ENCODE data around the gene TSPAN33. TPM values are rescaled to one million over a fixed set of nuclear protein-coding genes. Genes with fewer than 3 reads are reported as not detected.
"Not testable (repeated sequence)": the region's sequence is repeated elsewhere in the genome, so short reads cannot be mapped to it uniquely, and the experiment has no call there.

TSPAN33 gene
- polyA plus RNA-seq, 3 donors from 2014 or later: 3.4 to 6.9 (median 6.2) TPM

DNA sequence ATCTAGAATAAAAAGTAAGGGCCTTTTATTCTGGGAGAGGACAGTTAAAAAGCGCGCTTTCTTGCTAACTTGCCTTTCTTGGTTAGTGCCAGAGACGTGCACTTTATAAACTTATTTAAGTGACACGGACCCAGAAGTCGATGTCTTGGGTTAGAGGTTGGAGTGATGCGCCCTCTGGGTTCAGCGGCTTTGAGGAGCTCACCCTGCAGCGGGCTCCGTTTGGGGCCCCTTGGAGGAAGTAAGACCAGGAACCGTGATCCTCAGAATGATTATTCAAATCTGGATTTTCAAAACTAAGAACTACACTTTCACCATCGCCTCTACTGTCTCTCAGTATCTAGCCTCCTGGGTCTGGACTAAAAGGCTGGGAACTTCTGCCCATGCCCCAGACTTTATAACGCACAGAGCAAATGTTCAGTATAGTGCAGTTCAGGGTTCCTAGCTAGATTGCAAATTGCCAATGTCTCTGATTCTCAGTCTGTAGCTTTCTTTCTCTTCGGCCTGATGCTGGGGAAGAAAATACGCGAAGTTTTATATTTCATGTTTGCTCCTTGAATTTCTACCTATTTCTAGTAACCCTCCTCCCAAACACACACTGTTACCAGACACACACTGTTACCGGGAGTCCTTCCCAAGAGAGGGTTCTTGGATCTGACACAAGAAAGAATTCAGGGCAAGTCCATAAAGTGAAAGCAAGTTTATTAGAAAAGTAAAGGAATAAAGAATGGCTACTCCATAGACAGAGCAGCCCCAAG lies 25.4 kb downstream of the TSPAN33 start:
- DNase-seq: no peak
- Mint-ChIP-seq H3K27me3 (ENCODE audit: low read depth in 3 of 3) (peaks cover 5 to 10% (median 9%) of the 10 kb centered on the region in 3 donors), H3K9me3 (no peaks in the 10 kb centered on the region), H3K4me3 (peak overlapping the region; percentile 76 to 82 (median 78)), H3K4me1 (peaks cover 9 to 12% of the 10 kb centered on the region in 2 donors), H3K36me3 (peaks cover 0 to 12% (median 0%) of the 10 kb centered on the region in 3 donors), H3K27ac (peak overlapping the region in 1 of 6 donors; percentile 44)

DNA sequence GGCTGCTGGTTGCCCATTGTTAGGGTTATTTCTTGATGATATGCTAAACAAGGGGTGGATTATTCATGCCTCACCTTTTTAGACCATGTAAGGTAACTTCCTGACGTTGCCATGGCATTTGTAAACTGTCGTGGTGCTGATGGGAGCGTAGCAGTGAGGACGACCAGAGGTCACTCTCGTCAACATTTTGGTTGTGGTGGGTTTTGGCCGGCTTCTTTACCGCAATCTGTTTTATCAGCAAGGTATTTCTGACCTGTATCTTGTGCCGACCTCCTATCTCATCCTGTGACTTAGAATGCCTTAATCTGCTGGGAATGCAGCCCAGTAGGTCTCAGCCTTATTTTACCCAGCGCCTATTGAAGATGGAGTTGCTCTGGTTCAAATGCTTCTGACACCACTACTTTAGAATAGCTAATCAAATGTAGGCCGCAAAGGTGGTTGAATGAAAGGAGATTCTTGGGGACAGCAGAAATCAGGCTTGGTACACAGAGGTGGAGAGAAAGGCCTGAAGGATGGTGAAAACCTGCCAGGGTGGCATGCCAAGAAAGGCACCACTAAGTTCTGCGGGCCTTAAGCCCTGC lies 26.0 kb downstream of the TSPAN33 start:
- H3K4me1 Mint-ChIP-seq: peaks cover 9 to 12% of the 10 kb centered on the region in 2 donors
- H3K27ac Mint-ChIP-seq: no peak overlapping the region
- DNase-seq: no peak
- no peaks in the 10 kb centered on the region for H3K9me3 Mint-ChIP-seq
- H3K36me3 Mint-ChIP-seq: peaks cover 0 to 7% (median 0%) of the 10 kb centered on the region in 3 donors
- peak overlapping the region in 3 of 5 donors; percentile 22 to 78 (median 77) for H3K4me3 Mint-ChIP-seq
- H3K27me3 Mint-ChIP-seq (ENCODE audit: low read depth in 3 of 3): peaks cover 5 to 10% (median 9%) of the 10 kb centered on the region in 3 donors

DNA sequence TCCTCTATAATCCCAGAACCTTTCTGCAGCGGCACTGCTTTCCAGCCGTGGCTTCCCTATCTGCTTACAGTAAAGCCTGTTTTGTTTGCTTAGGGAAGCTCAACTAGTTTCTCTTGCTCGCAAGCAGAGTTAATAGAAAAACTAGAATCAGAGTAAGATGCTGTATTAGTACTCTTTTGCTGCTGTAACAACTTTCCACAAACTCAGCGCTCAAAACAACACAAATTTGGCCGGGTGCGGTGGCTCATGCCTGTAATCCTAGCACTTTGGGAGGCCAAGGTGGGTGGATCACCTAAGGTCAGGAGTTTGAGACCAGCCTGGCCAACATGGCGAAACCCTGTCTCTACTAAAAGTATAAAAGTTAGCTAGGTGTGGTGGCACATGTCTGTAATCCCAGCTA lies 29.4 kb downstream of the TSPAN33 start:
- H3K36me3 Mint-ChIP-seq; H3K27me3 Mint-ChIP-seq (ENCODE audit: low read depth in 3 of 3); H3K9me3 Mint-ChIP-seq; DNase-seq; H3K27ac Mint-ChIP-seq; H3K4me3 Mint-ChIP-seq: not testable (repeated sequence)
- peaks cover 9 to 12% of the 10 kb centered on the region in 2 donors for H3K4me1 Mint-ChIP-seq

DNA sequence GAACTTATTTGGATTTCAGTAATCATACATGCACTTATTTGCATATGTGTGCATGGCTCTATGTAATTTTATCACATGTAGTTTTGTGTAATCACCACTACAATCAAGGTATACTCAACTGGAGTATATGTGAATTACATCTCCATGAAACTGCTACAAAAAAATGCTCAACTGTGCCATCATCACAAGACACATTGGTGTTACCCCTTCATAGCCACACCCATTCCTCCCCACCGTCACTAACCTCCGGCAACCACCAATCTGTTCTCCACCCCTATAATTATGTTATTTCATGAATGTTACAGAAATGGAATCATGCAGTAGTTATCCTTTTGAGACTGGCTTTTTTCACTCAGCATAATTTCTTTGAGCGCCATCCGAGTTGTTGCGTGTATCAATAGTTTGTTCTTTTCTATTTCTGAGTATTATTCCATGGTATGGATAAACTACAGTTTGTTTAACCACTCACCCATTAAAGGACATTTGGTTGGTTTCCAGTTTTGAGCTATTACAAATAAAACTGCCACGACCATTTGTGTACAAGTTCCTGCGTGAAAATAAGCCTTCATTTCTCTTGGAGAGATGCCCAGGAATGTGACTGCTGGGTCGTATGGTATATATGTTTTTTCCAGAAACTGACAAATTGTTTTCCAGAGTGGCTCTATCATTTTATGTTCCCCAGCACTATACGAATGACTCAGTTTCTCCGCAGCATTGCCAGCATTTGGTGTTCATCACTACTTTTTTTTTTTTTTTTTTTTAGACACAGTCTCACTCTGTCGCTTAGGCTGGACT lies 32.6 kb downstream of the TSPAN33 start:
- no peak overlapping the region for H3K27ac Mint-ChIP-seq
- no peaks in the 10 kb centered on the region for H3K36me3 Mint-ChIP-seq
- no peaks in the 10 kb centered on the region for H3K9me3 Mint-ChIP-seq

DNA sequence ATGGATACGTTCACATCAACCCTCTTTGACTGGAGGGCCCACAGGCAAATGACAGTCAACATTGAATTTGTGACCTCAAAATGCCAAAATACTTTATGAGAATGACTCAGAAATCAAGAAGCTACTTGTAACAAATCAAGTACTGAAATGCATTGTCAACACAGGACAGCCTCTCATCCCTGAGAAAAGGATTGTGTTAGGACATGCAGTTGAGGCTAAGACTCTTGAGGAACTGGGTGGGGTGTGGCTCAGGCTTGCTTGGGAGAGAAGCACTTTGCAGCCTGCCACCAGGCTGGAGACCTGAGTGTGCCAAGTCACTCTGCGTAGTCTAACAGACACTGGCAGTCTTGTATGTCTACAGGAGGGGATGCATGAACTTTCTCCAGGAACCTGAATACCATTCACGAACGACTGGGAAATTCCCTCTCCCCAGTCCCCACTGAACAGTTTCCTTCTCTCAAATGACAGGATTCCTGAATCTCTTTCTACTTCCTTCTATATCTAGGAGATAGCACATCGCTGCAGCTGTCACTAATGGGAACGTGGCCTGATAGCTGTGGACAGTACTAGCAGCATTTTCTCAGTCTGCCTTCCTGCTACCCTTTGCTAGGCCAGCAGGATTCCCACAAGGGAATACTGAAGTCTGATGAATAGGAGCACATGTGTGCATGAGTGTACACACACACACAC lies 40.6 kb downstream of the TSPAN33 start:
- H3K36me3 Mint-ChIP-seq: peaks cover 0 to 3% (median 0%) of the 10 kb centered on the region in 3 donors
- DNase-seq: no peak
- peaks cover 7 to 14% of the 10 kb centered on the region in 2 donors for H3K4me1 Mint-ChIP-seq
- no peaks in the 10 kb centered on the region for H3K9me3 Mint-ChIP-seq
- no peak overlapping the region for H3K4me3 Mint-ChIP-seq
- H3K27me3 Mint-ChIP-seq (ENCODE audit: low read depth in 3 of 3): peaks cover 9 to 28% (median 19%) of the 10 kb centered on the region in 3 donors
- H3K27ac Mint-ChIP-seq: no peak overlapping the region

More for the DNA sequence above, 32.6 kb downstream of the TSPAN33 start:
- H3K4me1 Mint-ChIP-seq: no peaks in the 10 kb centered on the region
- DNase-seq: no peak
- H3K4me3 Mint-ChIP-seq: no peak overlapping the region
- H3K27me3 Mint-ChIP-seq (ENCODE audit: low read depth in 3 of 3): peaks cover 2 to 10% (median 2%) of the 10 kb centered on the region in 3 donors

DNA sequence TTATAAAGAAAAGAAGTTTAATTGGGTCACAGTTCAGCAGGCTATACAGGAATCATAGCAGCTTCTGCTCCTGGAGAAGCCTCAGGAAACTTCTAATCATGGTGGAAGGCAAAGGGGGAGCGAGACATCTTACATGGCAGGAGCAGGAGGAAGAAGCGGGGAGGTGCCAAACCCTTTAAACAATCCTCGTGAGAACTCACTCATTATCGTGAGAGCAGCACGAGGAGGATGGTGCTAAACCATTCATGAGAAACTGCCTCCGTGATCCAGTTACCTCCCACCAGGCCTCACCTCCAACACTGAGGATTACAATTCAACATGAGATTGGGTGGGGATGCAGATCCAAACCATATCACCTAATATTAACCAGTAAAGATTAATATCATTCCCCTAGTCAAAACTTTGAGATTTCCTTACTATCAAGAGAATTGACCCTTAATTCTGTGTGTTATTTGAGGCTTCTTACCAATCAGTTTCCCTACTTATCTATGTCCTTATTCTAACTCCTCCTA lies 42.3 kb downstream of the TSPAN33 start:
- Mint-ChIP-seq H3K9me3 (no peaks in the 10 kb centered on the region), H3K36me3 (peaks cover 0 to 3% (median 0%) of the 10 kb centered on the region in 3 donors), H3K4me3 (no peak overlapping the region), H3K27ac (no peak overlapping the region), H3K4me1 (peaks cover 7 to 14% of the 10 kb centered on the region in 2 donors), H3K27me3 (ENCODE audit: low read depth in 3 of 3) (peaks cover 9 to 32% (median 19%) of the 10 kb centered on the region in 3 donors)
- DNase-seq: no peak

DNA sequence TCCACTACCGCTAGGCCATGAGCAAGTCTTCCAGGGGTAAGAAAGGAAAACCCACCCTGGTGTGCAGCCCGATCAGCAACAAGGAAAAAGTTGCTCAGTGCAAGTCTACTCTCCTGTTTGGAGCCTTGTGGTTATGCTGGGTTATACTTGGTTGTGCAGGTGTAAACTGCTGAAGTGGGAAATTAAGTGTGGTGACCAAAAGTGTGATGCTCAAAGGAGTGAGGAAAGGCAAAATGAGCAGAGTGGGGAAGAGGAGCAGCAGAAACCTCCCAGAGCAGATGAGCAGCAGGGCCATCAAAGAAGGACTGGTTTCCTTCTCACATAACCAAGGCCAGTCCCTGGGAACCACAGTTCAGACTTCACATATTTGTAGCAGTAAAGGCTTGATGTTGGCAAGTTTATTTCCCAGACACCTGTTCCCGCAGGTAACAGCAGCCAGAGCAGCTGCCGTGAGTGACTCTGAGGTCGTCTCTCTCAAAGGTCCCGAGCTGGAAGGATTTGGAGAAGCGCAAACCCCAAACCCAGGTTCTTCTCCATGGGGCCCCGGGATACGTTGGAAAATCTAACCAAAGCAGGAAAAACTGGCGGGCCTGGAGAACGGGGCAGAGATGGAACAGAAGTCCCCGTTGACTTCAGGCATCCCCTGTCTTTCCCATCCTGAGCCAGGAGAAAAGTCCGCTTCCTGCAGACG lies 43.3 kb downstream of the TSPAN33 start:
- peaks cover 9 to 36% (median 19%) of the 10 kb centered on the region in 3 donors for H3K27me3 Mint-ChIP-seq (ENCODE audit: low read depth in 3 of 3)
- DNase-seq: no peak
- H3K4me3 Mint-ChIP-seq: peak overlapping the region; percentile 49 to 79 (median 66)
- peaks cover 7 to 14% of the 10 kb centered on the region in 2 donors for H3K4me1 Mint-ChIP-seq
- H3K27ac Mint-ChIP-seq: no peak overlapping the region
- no peaks in the 10 kb centered on the region for H3K9me3 Mint-ChIP-seq
- H3K36me3 Mint-ChIP-seq: peaks cover 0 to 3% (median 0%) of the 10 kb centered on the region in 3 donors

DNA sequence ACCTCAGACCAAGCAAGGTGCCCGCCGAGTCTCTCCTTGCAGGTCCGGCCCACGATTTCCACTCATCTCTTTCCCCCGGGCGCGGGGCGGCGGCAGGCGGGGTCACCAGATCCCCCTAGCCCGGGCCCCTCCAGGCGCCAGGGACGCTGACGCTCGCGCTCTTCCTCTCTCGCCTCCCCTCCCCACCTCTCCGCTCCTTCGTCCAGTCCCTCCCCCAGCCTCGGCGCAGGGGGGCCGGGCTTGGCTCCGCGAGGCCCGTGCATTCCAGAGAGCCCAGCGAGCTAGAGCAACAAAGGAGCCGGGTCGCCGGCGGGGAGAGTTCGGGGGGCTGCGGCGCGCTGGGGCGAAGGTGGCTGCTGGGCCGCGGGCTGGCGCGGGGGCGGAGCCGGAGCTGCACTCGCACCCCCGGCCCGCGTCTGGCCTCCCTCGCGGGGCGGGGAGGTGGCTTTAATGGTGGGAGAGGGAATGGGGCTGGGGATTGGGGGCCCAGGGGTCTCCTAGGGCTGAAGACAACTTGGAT lies 43.9 kb downstream of the TSPAN33 start, which contains the start of gene SMO:
Gene SMO (plus strand): TSS at position 262 of the 520 bp plus-strand sequence. CDS start 519 bp downstream, outside the sequence.
- Mint-ChIP-seq H3K27ac (no peak within 1 kb of the TSS), H3K27me3 (ENCODE audit: low read depth in 3 of 3) (peaks cover 9 to 36% (median 19%) of the 10 kb centered on the region in 3 donors), H3K4me1 (peaks cover 7 to 14% of the 10 kb centered on the region in 2 donors), H3K9me3 (no peaks in the 10 kb centered on the region), H3K36me3 (peaks cover 0 to 3% (median 0%) of the 10 kb centered on the region in 3 donors), H3K4me3 (peak within 1 kb of the TSS; percentile 55 to 79 (median 69))
- no peak for DNase-seq

DNA sequence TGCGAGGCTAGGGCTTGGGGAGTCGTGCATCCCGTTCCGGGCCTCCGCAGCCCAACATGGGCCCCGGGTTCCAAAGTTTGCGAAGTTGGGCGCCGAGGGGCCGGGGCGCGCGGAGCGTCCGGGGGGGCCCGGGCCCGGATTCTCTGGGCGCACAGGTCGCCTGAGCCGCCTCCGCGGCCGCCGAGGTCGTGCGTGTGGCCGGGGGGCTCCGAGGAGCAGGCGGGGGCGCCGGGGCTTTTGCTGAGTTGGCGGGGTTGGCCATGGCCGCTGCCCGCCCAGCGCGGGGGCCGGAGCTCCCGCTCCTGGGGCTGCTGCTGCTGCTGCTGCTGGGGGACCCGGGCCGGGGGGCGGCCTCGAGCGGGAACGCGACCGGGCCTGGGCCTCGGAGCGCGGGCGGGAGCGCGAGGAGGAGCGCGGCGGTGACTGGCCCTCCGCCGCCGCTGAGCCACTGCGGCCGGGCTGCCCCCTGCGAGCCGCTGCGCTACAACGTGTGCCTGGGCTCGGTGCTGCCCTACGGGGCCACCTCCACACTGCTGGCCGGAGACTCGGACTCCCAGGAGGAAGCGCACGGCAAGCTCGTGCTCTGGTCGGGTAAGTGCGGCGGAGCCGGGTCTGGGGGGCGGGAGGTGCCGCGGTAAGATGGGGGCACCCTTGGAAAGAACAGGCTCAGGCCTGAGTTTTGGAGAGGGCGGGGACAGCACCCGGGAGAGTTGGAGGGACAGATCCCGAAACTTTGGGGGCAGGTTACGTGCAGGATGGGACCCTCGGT lies 44.6 kb downstream of the TSPAN33 start:
- Mint-ChIP-seq H3K27ac (no peak overlapping the region), H3K36me3 (peaks cover 0 to 3% (median 0%) of the 10 kb centered on the region in 3 donors), H3K9me3 (no peaks in the 10 kb centered on the region), H3K27me3 (ENCODE audit: low read depth in 3 of 3) (peaks cover 9 to 36% (median 19%) of the 10 kb centered on the region in 3 donors), H3K4me3 (peak overlapping the region; percentile 44 to 76 (median 66)), H3K4me1 (peaks cover 7 to 14% of the 10 kb centered on the region in 2 donors)
- DNase-seq: no peak

DNA sequence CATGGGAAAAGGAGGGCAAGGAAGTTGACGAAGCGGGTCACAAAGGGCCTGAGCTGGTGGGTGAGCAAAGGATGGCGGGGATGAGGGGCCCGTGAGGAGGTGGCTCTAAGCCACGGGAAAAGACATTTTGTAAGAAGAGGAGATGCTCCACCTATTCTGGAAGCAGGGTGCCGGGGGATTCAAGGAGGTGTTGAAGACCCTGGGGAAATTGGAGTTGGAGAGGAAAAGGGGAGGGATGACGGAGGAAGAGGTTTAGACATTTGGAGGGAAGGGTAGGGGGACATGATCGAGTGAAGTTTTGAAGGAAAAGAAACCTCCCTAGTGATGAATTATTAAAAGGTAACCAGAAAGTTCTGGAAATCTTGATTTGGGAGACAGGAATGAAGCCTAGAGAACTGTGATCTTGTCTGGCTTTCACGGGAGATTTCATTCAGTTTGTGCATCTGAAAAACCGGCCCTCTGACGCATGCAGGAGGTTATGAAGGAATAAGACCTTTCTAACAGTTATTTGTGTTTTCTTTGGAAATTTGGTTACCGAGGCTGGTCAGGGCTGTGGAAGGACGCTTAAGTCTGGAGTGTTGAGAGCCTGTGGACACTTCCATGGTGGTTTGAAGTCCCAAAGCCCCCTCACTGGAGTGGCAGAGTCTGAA lies 45.3 kb downstream of the TSPAN33 start:
- H3K27me3 Mint-ChIP-seq (ENCODE audit: low read depth in 3 of 3): peaks cover 9 to 36% (median 19%) of the 10 kb centered on the region in 3 donors
- no peak for DNase-seq

DNA sequence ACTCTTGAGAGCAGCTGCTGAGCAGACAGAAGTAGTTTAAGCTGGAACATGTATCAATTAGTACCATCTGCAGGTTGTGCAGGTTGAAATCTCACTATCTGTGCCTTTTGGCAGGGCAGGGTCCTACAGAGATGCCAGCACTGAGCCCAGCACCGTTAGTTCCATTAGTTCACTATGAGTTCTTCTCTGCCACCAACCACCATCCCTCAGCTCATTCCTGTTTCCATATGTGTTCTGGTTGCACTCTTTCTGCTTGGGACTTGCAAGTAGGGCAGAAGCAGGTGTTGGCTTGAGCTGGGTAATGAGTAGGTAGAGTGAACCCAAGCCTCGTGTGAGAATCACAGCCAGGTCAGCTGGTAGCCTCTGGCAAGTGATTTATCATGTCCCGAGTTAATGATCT lies 46.8 kb downstream of the TSPAN33 start:
- Mint-ChIP-seq H3K4me1 (peaks cover 7 to 14% of the 10 kb centered on the region in 2 donors), H3K27ac (no peak overlapping the region), H3K36me3 (peaks cover 0 to 3% (median 0%) of the 10 kb centered on the region in 3 donors), H3K27me3 (ENCODE audit: low read depth in 3 of 3) (peaks cover 7 to 37% (median 19%) of the 10 kb centered on the region in 3 donors), H3K4me3 (no peak overlapping the region), H3K9me3 (no peaks in the 10 kb centered on the region)
- DNase-seq: no peak

More for the DNA sequence above, 45.3 kb downstream of the TSPAN33 start:
- no peaks in the 10 kb centered on the region for H3K9me3 Mint-ChIP-seq
- H3K27ac Mint-ChIP-seq: no peak overlapping the region
- peak overlapping the region; percentile 44 to 76 (median 66) for H3K4me3 Mint-ChIP-seq
- peaks cover 0 to 3% (median 0%) of the 10 kb centered on the region in 3 donors for H3K36me3 Mint-ChIP-seq
- H3K4me1 Mint-ChIP-seq: peaks cover 7 to 14% of the 10 kb centered on the region in 2 donors
